ENCODE data around the gene ADAM17. TPM values are rescaled to one million over a fixed set of nuclear protein-coding genes. Genes with fewer than 3 reads are reported as not detected.

ADAM17 gene
- total and polyA plus RNA-seq, 2 of the 8 experiments (the other 6 are each of a cell fraction or from before 2014, with no cell fraction given) = 6.5 to 23.5 TPM

GRCh38 chr2:9508931-9509330 lies 46.7 kb downstream of the ADAM17 start:
- H4K8ac ChIP-seq (ENCODE audit: extremely low read depth, insufficient read depth, low read length) = no peak overlapping the region
- H3K36me3 ChIP-seq (ENCODE audit: control insufficient read depth in 2 of 4, insufficient read depth in 4 of 4, low read length in 3 of 4) = peaks cover 0 to 10% (median 3%) of the 10 kb centered on the region in 4 experiments; a peak in 4 of 8 replicates
- H2AFZ ChIP-seq (ENCODE audit: low read length) = no peak overlapping the region
- no peaks in the 10 kb centered on the region for H3K9me3 ChIP-seq (ENCODE audit: insufficient read depth in 2 of 2, low read depth in 1 of 2, low read length in 1 of 2)
- DNase-seq (ENCODE audit: low read depth in 1 of 2, low spot score in 2 of 2) (no peak), FAIRE-seq (no peak)
- no peak overlapping the region for H4K5ac ChIP-seq (ENCODE audit: insufficient read length, low read depth, low read length)
- H3K18ac ChIP-seq (ENCODE audit: extremely low read depth, low read length) = no peak overlapping the region
- no peak overlapping the region for H3K4me3 ChIP-seq (ENCODE audit: extremely low read depth in 1 of 4, insufficient read depth in 2 of 4, low read depth in 3 of 4, low read length in 4 of 4)
- WGBS, 2 experiments (ENCODE audit: extremely low coverage in 1 of 2, insufficient coverage in 1 of 2, insufficient read length in 1 of 2, insufficient replicate concordance in 2 of 2, low coverage in 1 of 2, low lambda C conversion rate in 2 of 2, missing lambda C conversion rate in 1 of 2) = 65% methylated on average over 1 of the region's 1 CpG; no CpG with 5 or more reads in 1 of the 2 experiments
- no peak overlapping the region for H2AK5ac ChIP-seq (ENCODE audit: low read depth, low read length)
- no peaks in the 10 kb centered on the region for H3K79me1 ChIP-seq (ENCODE audit: low read depth, low read length)
- no peak overlapping the region for H2BK120ac ChIP-seq (replicated peaks; ENCODE audit: low read depth, low read length)
- H3K4me1 ChIP-seq (replicated peaks in 1 of 4; ENCODE audit: control insufficient read depth in 3 of 4, insufficient read depth in 4 of 4, low read length in 3 of 4) = no peaks in the 10 kb centered on the region
- no peak overlapping the region for H4K91ac ChIP-seq (replicated peaks; ENCODE audit: insufficient read length, low read length)
- no peaks in the 10 kb centered on the region for H3K27me3 ChIP-seq (replicated peaks in 1 of 4; ENCODE audit: control insufficient read depth in 3 of 4, extremely low read depth in 1 of 4, insufficient read depth in 3 of 4, low read length in 3 of 4)
- no peak overlapping the region for H3K4ac ChIP-seq (replicated peaks; ENCODE audit: insufficient read length, low read depth, low read length)
- H2BK12ac ChIP-seq (ENCODE audit: low read depth, low read length) = no peak overlapping the region
- no peak overlapping the region for H3K23ac ChIP-seq (ENCODE audit: insufficient read length)
- H3K23me2 ChIP-seq (ENCODE audit: low read depth, low read length) = no peaks in the 10 kb centered on the region
- no peak overlapping the region for H2BK5ac ChIP-seq (ENCODE audit: low read depth, low read length)
- H3K56ac ChIP-seq (replicated peaks; ENCODE audit: insufficient read length, low read depth, low read length) = no peak overlapping the region
- H3K4me2 ChIP-seq (ENCODE audit: insufficient read depth in 1 of 2, low read depth in 2 of 2, low read length in 2 of 2) = no peak overlapping the region
- POLR2A ChIA-PET (ENCODE audit: partially characterized antibody) = no interaction called here
- no peaks in the 10 kb centered on the region for H3K79me2 ChIP-seq (ENCODE audit: control insufficient read depth in 1 of 2, insufficient read depth in 2 of 2, low read length in 2 of 2)
- H3K14ac ChIP-seq (ENCODE audit: insufficient read length) = no peak overlapping the region
- no peak overlapping the region for H3K9ac ChIP-seq (replicated peaks in 1 of 4; ENCODE audit: extremely low read depth in 1 of 4, low read depth in 3 of 4, low read length in 3 of 4)
- no peak overlapping the region for H2BK20ac ChIP-seq (ENCODE audit: low read length)
- H2BK15ac ChIP-seq (ENCODE audit: low read length) = no peak overlapping the region
- H4K20me1 ChIP-seq (replicated peaks in 1 of 2; ENCODE audit: control insufficient read depth in 1 of 2, insufficient read depth in 2 of 2, low read length in 2 of 2) = no peaks in the 10 kb centered on the region
- TF ChIP-seq SP2 (IDR thresholded peaks at IDR 0.05; ENCODE audit: low read length) (no peak), CTBP2 (IDR thresholded peaks at IDR 0.05; ENCODE audit: borderline replicate concordance, insufficient read depth, insufficient read length, low read length) (no peak), FOSL1 (IDR thresholded peaks at IDR 0.05; ENCODE audit: insufficient read depth, low read depth, low read length) (no peak), POLR2A (IDR thresholded peaks at IDR 0.05; ENCODE audit: control extremely low read depth in 1 of 2, low read depth in 2 of 2, low read length in 2 of 2) (no peak), SP1 (IDR thresholded peaks at IDR 0.05; ENCODE audit: low read depth, low read length) (no peak), TAF7 (optimal IDR thresholded peaks at IDR 0.05; ENCODE audit: borderline replicate concordance, low read depth, low read length) (no peak), RBBP5 (IDR thresholded peaks at IDR 0.05; ENCODE audit: borderline replicate concordance, low read depth, low read length) (no peak), KDM5A (IDR thresholded peaks at IDR 0.05; ENCODE audit: low read length) (no peak), ATF3 (IDR thresholded peaks at IDR 0.05; ENCODE audit: insufficient read depth, low read depth, low read length) (no peak), TBP (IDR thresholded peaks at IDR 0.05; ENCODE audit: low read depth, low read length) (no peak), JUN (IDR thresholded peaks at IDR 0.05; ENCODE audit: low read depth, low read length) (no peak), MAFK (IDR thresholded peaks at IDR 0.05; ENCODE audit: low read depth, low read length) (no peak), EZH2 (IDR thresholded peaks at IDR 0.05; ENCODE audit: low read depth, low read length, severe bottlenecking) (no peak)
- TF ChIP-seq, protein P1, sequence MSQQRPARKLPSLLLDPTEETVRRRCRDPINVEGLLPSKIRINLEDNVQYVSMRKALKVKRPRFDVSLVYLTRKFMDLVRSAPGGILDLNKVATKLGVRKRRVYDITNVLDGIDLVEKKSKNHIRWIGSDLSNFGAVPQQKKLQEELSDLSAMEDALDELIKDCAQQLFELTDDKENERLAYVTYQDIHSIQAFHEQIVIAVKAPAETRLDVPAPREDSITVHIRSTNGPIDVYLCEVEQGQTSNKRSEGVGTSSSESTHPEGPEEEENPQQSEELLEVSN (IDR thresholded peaks at IDR 0.05) = no peak
- H3K27ac ChIP-seq (ENCODE audit: low read depth, low read length) = no peak overlapping the region
- CTCF ChIA-PET (ENCODE audit: partially characterized antibody) = interaction anchor here (1.4 to 1.6 kb wide), 2 partner anchors 11 to 17 kb away, joined by 3 to 5 read pairs; no protein-coding TSS in a partner anchor

All from H1 (cell line).